HuH-7.5 (cell line): Measurements from ENCODE around the gene LYPD4.

Experiments used
- DNase-seq: peaks from one replicate; pipeline ENCODE4 v3.0.0; 2011; ENCODE audit warnings: low spot score

LYPD4 gene

GRCh38 chr19:41872775-41873647 is 28.5 kb upstream of the LYPD4 start:
- DNase-seq: peak; percentile 76

DNA sequence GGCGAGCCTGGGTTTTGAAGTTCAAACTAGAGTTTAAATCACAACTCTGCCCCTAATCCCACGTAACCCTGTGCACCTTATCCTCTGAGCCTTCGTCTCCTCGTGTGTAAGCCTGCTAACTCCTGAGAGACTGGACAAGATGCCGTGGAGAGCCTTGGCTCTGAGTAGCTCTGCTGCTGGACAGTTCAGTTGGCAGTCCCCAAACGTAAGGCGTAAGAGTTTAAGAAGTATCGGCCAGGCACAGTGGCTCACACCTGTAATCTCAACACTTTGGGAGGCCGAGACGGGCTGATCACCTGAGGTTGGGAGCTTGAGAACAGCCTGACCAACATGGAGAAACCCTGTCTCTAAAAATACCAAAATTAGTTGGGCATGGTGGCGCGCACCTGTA is 27.9 kb upstream of the LYPD4 start:
- DNase-seq: no peak

GRCh38 chr19:41871573-41872383 is 27.3 kb upstream of the LYPD4 start:
- no peak for DNase-seq

DNA sequence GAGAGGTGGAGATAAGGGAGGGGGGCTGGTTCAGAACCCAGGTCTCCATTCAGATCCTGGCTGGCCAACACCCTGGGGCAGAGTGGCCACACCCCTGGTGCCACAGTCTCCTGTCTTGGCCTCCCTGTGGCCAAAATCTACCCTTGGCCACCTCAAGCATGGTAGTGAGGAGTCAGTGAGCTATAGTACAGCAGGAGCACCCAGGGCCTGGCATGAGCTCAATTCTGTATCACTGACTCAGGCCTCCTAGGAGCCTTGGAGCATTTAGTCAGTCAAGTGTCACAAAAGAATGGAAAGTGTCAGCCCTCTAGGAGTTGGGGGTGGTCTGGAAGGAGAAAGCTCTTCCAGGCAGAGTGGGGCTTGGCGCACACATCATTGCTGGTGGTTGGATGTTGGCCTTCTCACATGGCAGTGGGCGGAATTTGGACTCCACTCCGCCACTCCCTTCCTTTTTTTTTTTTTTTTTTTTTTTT is 26.0 kb upstream of the LYPD4 start:
- DNase-seq: no peak

DNA sequence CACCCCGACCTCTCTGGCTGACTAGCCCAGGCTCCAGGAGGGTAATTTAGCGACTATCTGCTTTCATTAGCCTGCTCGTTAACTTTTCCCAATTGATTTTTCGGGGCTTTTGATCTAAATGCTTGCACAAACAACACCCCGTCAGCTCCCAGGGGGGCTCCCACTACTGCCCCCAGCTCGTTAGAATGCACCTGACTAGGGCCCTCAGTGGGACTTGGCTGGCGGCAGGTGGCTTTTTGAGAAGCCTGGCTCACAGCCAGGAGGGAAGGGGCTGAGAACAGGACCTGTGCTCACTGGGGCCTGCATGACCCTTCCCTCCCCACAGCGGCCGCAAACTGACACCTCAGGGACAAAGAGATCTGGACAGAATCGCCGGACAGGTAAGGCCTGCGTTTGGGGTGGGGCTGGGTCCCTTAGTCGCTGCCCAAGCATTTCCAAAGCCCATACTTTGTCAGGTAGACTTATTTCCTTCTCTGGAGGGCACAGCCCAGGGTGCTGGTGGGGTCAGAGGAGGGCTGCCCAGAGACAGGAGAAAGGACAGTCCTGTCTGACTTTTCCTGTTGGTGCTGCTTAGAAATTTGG is 25.0 kb upstream of the LYPD4 start:
- no peak for DNase-seq

DNA sequence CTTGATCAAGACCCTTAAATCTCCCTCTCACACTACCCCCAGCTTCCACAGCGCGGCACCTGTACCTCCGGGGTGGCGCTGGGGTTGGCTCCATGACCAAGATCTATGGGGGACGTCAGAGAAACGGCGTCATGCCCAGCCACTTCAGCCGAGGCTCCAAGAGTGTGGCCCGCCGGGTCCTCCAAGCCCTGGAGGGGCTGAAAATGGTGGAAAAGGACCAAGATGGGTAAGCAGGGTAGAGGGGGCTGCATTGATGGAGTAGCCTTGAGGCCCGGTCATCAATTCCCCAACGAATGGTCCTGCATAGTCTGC is 24.5 kb upstream of the LYPD4 start:
- no peak for DNase-seq

DNA sequence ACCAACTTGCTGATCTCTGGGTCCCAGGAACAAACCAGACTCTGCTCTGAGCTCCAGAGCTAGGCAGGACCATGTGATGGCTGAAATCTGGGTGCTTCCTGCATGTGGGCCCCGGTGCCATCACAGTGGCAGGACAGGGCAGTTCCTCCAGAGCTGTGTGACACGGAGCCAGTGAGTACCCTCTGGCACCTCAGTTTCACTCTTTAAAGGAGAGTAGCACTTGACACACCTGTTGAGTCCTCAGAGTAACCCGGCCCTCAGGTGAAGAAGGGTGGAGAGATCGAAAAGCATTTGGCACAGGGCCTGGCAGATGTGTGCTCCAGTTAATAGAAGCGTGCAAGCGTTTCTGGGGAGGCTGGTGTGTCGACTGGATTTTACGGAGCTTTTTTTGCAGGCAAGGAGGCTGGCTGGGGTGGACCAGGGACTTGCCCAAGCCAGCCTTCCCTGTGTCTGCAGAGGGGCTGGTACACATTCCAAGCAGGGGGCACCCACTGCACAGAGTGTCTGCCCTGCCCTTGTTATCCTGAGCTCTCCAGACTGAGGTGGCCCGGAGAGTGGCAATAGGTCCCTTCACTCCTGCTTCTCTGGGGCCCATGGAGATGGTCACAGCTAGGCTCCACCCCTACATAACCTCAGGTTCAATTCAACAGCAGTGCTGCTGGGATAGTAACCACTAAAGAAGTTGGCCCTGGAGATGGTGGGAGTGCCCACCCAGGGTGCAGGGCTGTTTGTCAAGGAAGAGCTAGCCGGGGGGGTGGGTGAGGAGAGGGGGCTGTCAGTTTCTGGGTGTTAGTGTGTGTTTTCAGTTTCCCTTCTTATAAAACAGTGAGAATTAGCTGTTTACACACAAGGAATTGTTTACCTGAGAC is 23.9 kb upstream of the LYPD4 start:
- DNase-seq: no peak

GRCh38 chr19:41866284-41866683 is 21.8 kb upstream of the LYPD4 start:
- DNase-seq: no peak

GRCh38 chr19:41864374-41864773 is 19.9 kb upstream of the LYPD4 start:
- DNase-seq: no peak

DNA sequence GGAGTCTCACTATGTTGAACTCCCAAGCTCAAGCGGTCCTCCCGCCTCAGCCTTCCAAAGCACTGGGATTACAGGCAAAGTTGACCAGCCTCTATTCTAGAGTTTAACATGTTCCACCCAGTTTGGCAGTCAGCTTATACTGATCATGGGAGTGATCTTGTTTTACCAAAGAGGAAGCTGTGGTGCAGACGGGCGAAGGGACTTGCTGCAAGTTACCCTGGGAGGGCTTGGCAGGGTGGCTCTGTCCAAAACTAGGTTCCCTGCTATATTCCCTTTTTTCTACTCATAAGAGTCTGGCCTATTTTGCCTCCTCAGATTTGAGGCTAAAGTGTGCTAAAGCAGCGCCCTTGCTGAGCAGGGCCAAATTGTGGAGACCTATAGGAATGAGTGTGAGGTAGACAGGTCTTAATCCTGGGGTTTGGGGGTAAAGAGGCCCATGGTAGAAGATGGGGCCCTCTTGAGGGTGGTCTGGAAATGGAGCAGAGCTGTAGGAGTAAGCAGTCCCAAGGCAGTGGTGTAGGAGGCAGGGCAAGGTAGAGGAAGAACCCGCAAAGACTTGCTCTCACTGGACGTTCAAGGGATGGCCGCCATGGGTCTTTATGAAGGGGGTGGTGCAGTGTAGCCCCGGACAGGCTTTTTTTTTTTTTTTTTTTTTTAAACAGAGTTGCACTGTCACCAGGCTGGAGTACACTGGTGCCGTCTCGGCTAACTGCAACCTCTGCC is 18.9 kb upstream of the LYPD4 start:
- no peak for DNase-seq

GRCh38 chr19:41862445-41862986 is 18.0 kb upstream of the LYPD4 start:
- DNase-seq: no peak

- no peak for DNase-seq
Observed at GRCh38 chr19:41861846-41862245, 17.4 kb upstream of the LYPD4 start.

DNA sequence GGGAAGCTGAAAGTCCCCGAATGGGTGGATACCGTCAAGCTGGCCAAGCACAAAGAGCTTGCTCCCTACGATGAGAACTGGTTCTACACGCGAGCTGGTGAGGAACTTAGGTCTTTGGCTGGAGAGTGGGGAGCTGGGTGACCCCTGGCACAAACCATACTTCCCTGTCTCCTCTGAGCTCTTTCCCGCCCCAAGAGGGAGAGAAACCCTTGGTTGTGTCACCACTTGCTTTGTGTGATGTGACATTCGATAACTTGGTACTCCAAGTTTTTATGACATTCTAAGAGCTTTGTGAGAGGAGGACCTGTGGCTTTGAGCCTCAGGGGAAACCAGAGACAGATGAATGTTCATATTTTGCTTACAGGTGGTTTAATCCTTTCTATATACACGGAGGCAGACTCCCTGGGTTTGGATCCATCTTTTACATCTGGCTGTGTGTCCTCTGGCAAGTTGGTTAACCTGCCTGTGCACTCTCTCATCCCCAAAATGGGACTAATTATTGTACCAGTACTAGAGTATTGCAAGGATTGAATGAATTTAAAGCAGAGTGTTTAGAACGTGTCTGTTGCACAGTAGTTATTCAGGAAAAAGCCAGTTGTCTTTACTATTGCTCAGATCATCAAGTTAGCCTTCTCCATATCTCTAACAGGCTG is 16.8 kb upstream of the LYPD4 start:
- DNase-seq: no peak

DNA sequence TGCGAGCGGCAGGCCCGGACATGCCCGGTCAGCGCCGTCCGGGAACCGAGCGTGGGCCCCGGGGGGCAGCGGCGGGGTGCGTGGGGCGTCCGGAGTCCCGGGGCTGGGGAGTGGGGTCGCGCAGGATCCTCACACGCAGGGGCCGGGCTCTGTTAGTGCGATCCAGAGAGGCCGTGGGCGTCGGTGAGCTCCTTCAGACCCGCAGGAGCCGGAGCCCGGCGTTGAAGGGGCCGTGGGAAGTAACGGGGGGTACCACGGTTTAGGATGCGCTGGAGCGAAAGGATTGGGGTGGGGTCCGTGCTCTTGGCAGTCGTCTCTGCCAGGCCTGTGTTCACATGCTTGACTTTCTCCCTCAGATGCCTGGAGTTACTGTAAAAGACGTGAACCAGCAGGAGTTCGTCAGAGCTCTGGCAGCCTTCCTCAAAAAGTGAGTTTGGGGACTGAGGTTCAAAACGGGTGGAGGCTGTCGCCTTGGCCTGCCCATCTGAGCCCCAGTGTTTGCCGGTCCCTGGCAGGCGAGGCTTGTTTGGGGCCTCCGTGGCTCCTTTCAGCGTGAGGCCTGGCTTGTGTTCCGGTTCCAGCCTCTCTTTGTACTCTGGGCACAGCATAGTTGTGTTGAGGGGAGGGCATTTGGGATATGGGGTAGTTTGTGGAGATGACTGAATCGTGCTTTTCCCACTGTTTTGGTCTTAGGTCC is 16.1 kb upstream of the LYPD4 start:
- DNase-seq: no peak

GRCh38 chr19:41859618-41860418 is 15.3 kb upstream of the LYPD4 start, which contains the start of gene RPS19:
TSS of gene RPS19 (plus strand) at chr19:41860255. CDS start at chr19:41860775, 520 bp downstream.
- DNase-seq: peak; percentile 95

- DNase-seq: no peak
Observed at GRCh38 chr19:41859213-41859617, 14.7 kb upstream of the LYPD4 start.

- DNase-seq: no peak
Observed at GRCh38 chr19:41853768-41854167, 9.3 kb upstream of the LYPD4 start.

- DNase-seq: no peak
Observed at GRCh38 chr19:41853344-41853743, 8.9 kb upstream of the LYPD4 start.

DNA sequence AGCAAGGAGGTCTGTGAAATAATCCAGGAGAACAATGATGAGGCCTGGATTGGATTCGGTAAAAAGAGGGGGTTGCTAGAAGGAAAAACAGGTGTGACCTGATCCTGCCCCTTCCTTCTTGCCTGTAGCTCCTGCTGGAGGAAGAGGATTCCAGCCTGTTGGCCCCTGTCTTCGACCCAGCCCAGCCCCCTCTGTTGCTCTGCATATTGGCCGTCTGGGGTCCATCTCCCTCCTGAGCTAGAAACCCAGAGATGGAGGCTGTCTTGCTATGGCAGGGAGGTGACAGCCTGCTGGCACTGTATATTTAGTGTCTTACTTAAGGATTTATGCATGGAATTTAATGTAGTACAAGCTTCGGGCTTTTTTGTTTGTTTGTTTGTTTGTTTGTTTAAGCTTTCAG is 7.0 kb upstream of the LYPD4 start:
- no peak for DNase-seq
